ENCODE results near the gene HOXA7. TPM values are rescaled to one million over a fixed set of nuclear protein-coding genes. Genes with fewer than 3 reads are reported as not detected.

Gene HOXA7
- polyA plus RNA-seq, 1 of the 3 experiments (the other 2 are of a cell fraction): not detected

GRCh38 chr7:27146491-27147198 lies 9.8 kb downstream of the HOXA7 start:
- WGBS (ENCODE audit: low lambda C conversion rate): 24% methylated on average over 5 of the region's 5 CpGs
- POLR2A ChIA-PET: no interaction called here
- Histone ChIP-seq H4K20me1 (ENCODE audit: insufficient read depth) (no peaks in the 10 kb centered on the region), H3K79me2 (ENCODE audit: insufficient read depth) (no peaks in the 10 kb centered on the region), H2AFZ (ENCODE audit: low read depth) (no peak overlapping the region), H3K9me2 (no peaks in the 10 kb centered on the region), H3K9me3 (no peaks in the 10 kb centered on the region), H3K4me2 (no peak overlapping the region), H3K27me3 (ENCODE audit: insufficient read depth) (peaks cover 100% of the 10 kb centered on the region), H3K36me3 (replicated peaks in 1 of 2; ENCODE audit: control insufficient read depth in 1 of 2, insufficient read depth in 2 of 2, low read length in 1 of 2) (no peaks in the 10 kb centered on the region), H3K27ac (ENCODE audit: low read depth in 2 of 2, low read length in 1 of 2) (no peak overlapping the region), H3K4me3 (ENCODE audit: low read depth in 2 of 2, low read length in 1 of 2) (no peak overlapping the region), H3K4me1 (ENCODE audit: control insufficient read depth in 1 of 2, insufficient read depth in 2 of 2, low read depth in 1 of 2, low read length in 1 of 2) (peaks cover 12 to 20% of the 10 kb centered on the region in 2 experiments; a peak in 1 of 4 replicates), H3K9ac (no peak overlapping the region), H3F3A (replicated peaks; ENCODE audit: insufficient read depth) (no peaks in the 10 kb centered on the region)
- CTCF ChIA-PET: interaction anchor here (0.5 to 10.9 kb wide), 3 partner anchors 12 to 49 kb away, joined by 3 to 270 read pairs (median 29); partner anchors contain the start of gene HOXA7
- DNase-seq: peak; percentile 29
- TF ChIP-seq GATA2 (CRISPR knock-in tag; IDR thresholded peaks at IDR 0.05) (no peak), MEF2A (IDR thresholded peaks at IDR 0.05; ENCODE audit: borderline replicate concordance, low read depth) (no peak), SMC3 (IDR thresholded peaks at IDR 0.05; ENCODE audit: low read depth, low read length) (no peak), RFX5 (IDR thresholded peaks at IDR 0.05; ENCODE audit: low read length) (no peak), TAF1 (IDR thresholded peaks at IDR 0.05; ENCODE audit: borderline replicate concordance, low read depth, low read length) (no peak), GABPA (IDR thresholded peaks at IDR 0.05; ENCODE audit: low read depth) (no peak), FOXJ3 (CRISPR knock-in tag; IDR thresholded peaks at IDR 0.05) (no peak)
- TF ChIP-seq, protein P1, sequence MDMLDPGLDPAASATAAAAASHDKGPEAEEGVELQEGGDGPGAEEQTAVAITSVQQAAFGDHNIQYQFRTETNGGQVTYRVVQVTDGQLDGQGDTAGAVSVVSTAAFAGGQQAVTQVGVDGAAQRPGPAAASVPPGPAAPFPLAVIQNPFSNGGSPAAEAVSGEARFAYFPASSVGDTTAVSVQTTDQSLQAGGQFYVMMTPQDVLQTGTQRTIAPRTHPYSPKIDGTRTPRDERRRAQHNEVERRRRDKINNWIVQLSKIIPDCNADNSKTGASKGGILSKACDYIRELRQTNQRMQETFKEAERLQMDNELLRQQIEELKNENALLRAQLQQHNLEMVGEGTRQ (IDR thresholded peaks at IDR 0.05; ENCODE audit: borderline replicate concordance, low read depth, low read length): no peak
- TF ChIP-seq, protein P2, sequence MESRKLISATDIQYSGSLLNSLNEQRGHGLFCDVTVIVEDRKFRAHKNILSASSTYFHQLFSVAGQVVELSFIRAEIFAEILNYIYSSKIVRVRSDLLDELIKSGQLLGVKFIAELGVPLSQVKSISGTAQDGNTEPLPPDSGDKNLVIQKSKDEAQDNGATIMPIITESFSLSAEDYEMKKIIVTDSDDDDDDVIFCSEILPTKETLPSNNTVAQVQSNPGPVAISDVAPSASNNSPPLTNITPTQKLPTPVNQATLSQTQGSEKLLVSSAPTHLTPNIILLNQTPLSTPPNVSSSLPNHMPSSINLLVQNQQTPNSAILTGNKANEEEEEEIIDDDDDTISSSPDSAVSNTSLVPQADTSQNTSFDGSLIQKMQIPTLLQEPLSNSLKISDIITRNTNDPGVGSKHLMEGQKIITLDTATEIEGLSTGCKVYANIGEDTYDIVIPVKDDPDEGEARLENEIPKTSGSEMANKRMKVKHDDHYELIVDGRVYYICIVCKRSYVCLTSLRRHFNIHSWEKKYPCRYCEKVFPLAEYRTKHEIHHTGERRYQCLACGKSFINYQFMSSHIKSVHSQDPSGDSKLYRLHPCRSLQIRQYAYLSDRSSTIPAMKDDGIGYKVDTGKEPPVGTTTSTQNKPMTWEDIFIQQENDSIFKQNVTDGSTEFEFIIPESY (IDR thresholded peaks at IDR 0.05; ENCODE audit: borderline replicate concordance, low read depth): no peak
- TF ChIP-seq, protein P3, sequence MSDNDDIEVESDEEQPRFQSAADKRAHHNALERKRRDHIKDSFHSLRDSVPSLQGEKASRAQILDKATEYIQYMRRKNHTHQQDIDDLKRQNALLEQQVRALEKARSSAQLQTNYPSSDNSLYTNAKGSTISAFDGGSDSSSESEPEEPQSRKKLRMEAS (IDR thresholded peaks at IDR 0.05; ENCODE audit: low read depth): no peak
- TF ChIP-seq, protein P4, sequence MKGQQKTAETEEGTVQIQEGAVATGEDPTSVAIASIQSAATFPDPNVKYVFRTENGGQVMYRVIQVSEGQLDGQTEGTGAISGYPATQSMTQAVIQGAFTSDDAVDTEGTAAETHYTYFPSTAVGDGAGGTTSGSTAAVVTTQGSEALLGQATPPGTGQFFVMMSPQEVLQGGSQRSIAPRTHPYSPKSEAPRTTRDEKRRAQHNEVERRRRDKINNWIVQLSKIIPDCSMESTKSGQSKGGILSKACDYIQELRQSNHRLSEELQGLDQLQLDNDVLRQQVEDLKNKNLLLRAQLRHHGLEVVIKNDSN (IDR thresholded peaks at IDR 0.05; ENCODE audit: borderline replicate concordance, low read depth): no peak

- H3K4me1 ChIP-seq (ENCODE audit: control insufficient read depth in 1 of 2, insufficient read depth in 2 of 2, low read depth in 1 of 2, low read length in 1 of 2): peaks cover 12 to 16% of the 10 kb centered on the region in 2 experiments; a peak in 1 of 4 replicates
- no peak overlapping the region for H2AFZ ChIP-seq (ENCODE audit: low read depth)
- WGBS (ENCODE audit: low lambda C conversion rate): 27% methylated on average over 7 of the region's 11 CpGs
Measured at GRCh38 chr7:27145914-27146412, 10.5 kb downstream of the HOXA7 start.

More at GRCh38 chr7:27145914-27146412, 10.5 kb downstream of the HOXA7 start:
- Histone ChIP-seq H3K36me3 (replicated peaks in 1 of 2; ENCODE audit: control insufficient read depth in 1 of 2, insufficient read depth in 2 of 2, low read length in 1 of 2) (no peaks in the 10 kb centered on the region), H3K27ac (ENCODE audit: low read depth in 2 of 2, low read length in 1 of 2) (no peak overlapping the region), H3K4me3 (ENCODE audit: low read depth in 2 of 2, low read length in 1 of 2) (no peak overlapping the region), H3K9me2 (no peaks in the 10 kb centered on the region), H3F3A (replicated peaks; ENCODE audit: insufficient read depth) (no peaks in the 10 kb centered on the region), H3K27me3 (ENCODE audit: insufficient read depth) (peaks cover 100% of the 10 kb centered on the region), H3K79me2 (ENCODE audit: insufficient read depth) (no peaks in the 10 kb centered on the region), H3K9ac (no peak overlapping the region), H3K9me3 (no peaks in the 10 kb centered on the region), H4K20me1 (ENCODE audit: insufficient read depth) (no peaks in the 10 kb centered on the region), H3K4me2 (no peak overlapping the region)
- DNase-seq: peak; percentile 39
- ChIA-PET CTCF (interaction anchor here (3.1 to 10.9 kb wide), 3 partner anchors 13 to 292 kb away, joined by 29 to 270 read pairs (median 29); partner anchors contain the start of gene HOXA7), POLR2A (no interaction called here)
- no peak for TF ChIP-seq GATA2 (CRISPR knock-in tag; IDR thresholded peaks at IDR 0.05)
- TF ChIP-seq JUND (IDR thresholded peaks at IDR 0.05): no peak
- TF ChIP-seq, protein P2 (IDR thresholded peaks at IDR 0.05; ENCODE audit: borderline replicate concordance, low read depth): no peak
- no peak for TF ChIP-seq GABPA (IDR thresholded peaks at IDR 0.05; ENCODE audit: low read depth)
- TF ChIP-seq, protein P5, sequence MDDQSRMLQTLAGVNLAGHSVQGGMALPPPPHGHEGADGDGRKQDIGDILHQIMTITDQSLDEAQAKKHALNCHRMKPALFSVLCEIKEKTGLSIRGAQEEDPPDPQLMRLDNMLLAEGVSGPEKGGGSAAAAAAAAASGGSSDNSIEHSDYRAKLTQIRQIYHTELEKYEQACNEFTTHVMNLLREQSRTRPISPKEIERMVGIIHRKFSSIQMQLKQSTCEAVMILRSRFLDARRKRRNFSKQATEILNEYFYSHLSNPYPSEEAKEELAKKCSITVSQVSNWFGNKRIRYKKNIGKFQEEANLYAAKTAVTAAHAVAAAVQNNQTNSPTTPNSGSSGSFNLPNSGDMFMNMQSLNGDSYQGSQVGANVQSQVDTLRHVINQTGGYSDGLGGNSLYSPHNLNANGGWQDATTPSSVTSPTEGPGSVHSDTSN (IDR thresholded peaks at IDR 0.05): no peak
- TF ChIP-seq FOSL2 (IDR thresholded peaks at IDR 0.05; ENCODE audit: borderline replicate concordance, low read depth): no peak
- TF ChIP-seq ELF1 (IDR thresholded peaks at IDR 0.05): no peak
- no peak for TF ChIP-seq MEF2A (IDR thresholded peaks at IDR 0.05; ENCODE audit: borderline replicate concordance, low read depth)
- TF ChIP-seq FOXM1 (IDR thresholded peaks at IDR 0.05; ENCODE audit: low read depth): no peak
- no peak for TF ChIP-seq RCOR1 (IDR thresholded peaks at IDR 0.05; ENCODE audit: low read length)
- no peak for TF ChIP-seq SIN3A (IDR thresholded peaks at IDR 0.05; ENCODE audit: borderline replicate concordance, low read depth, low read length)

All from SK-N-SH (cell line).